ENCODE data around the gene ADGRA3.

- TF ChIP-seq, protein P1, sequence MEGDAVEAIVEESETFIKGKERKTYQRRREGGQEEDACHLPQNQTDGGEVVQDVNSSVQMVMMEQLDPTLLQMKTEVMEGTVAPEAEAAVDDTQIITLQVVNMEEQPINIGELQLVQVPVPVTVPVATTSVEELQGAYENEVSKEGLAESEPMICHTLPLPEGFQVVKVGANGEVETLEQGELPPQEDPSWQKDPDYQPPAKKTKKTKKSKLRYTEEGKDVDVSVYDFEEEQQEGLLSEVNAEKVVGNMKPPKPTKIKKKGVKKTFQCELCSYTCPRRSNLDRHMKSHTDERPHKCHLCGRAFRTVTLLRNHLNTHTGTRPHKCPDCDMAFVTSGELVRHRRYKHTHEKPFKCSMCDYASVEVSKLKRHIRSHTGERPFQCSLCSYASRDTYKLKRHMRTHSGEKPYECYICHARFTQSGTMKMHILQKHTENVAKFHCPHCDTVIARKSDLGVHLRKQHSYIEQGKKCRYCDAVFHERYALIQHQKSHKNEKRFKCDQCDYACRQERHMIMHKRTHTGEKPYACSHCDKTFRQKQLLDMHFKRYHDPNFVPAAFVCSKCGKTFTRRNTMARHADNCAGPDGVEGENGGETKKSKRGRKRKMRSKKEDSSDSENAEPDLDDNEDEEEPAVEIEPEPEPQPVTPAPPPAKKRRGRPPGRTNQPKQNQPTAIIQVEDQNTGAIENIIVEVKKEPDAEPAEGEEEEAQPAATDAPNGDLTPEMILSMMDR (IDR thresholded peaks at IDR 0.05): no peak
- TF ChIP-seq POLR2A (IDR thresholded peaks at IDR 0.05) (no peak), EP300 (IDR thresholded peaks at IDR 0.05) (no peak)
Observed at GRCh38 chr4:22493523-22493922, 22.3 kb downstream of the ADGRA3 start.
